Fibroblast of the conjunctiva (primary cell): ENCODE data around the gene RHOXF1.
"Not testable (repeated sequence)": the region's sequence is repeated elsewhere in the genome, so short reads cannot be mapped to it uniquely, and the experiment has no call there.

ENCODE experiments used
- DNase-seq: peaks from one replicate; pipeline ENCODE4 v3.0.0-alpha.2; 2010; ENCODE audit warnings: low read depth

The RHOXF1 gene

GRCh38 chrX:120115438-120115963 is at the start of gene RHOXF1:
RHOXF1 (minus strand) TSS chrX:120115913; CDS start chrX:120115862, 51 bp downstream.
- DNase-seq = no peak

GRCh38 chrX:120159086-120159485 is 43.4 kb upstream of the RHOXF1 start:
- DNase-seq = not testable (repeated sequence)

- not testable (repeated sequence) for DNase-seq
Measured at GRCh38 chrX:120158313-120158712, 42.6 kb upstream of the RHOXF1 start, which contains the start of gene RHOXF2. RHOXF2 (plus strand) TSS chrX:120158613; CDS start chrX:120158751, 138 bp downstream.

GRCh38 chrX:120150109-120150744 is 34.5 kb upstream of the RHOXF1 start:
- DNase-seq = not testable (repeated sequence)

GRCh38 chrX:120147537-120147936 is 31.8 kb upstream of the RHOXF1 start:
- no peak for DNase-seq

- not testable (repeated sequence) for DNase-seq
Measured at GRCh38 chrX:120146323-120146722, 30.6 kb upstream of the RHOXF1 start.

- DNase-seq = no peak
Measured at GRCh38 chrX:120145295-120145925, 29.7 kb upstream of the RHOXF1 start.

GRCh38 chrX:120144178-120144844 is 28.6 kb upstream of the RHOXF1 start:
- DNase-seq = no peak

- DNase-seq = no peak
Measured at GRCh38 chrX:120140293-120140981, 24.7 kb upstream of the RHOXF1 start.

GRCh38 chrX:120137439-120137838 is 21.7 kb upstream of the RHOXF1 start:
- DNase-seq = no peak

GRCh38 chrX:120136840-120137239 is 21.1 kb upstream of the RHOXF1 start:
- no peak for DNase-seq

GRCh38 chrX:120136128-120136527 is 20.4 kb upstream of the RHOXF1 start:
- no peak for DNase-seq

GRCh38 chrX:120128306-120128846 is 12.7 kb upstream of the RHOXF1 start:
- not testable (repeated sequence) for DNase-seq

GRCh38 chrX:120125444-120125843 is 9.7 kb upstream of the RHOXF1 start:
- no peak for DNase-seq

- DNase-seq = no peak
Measured at GRCh38 chrX:120120223-120120622, 4.5 kb upstream of the RHOXF1 start.

- no peak for DNase-seq
Measured at GRCh38 chrX:120111611-120112010, 4.1 kb downstream of the RHOXF1 start.

GRCh38 chrX:120109378-120109777 is 6.3 kb downstream of the RHOXF1 start:
- no peak for DNase-seq

- not testable (repeated sequence) for DNase-seq
Measured at GRCh38 chrX:120104707-120105106, 11.0 kb downstream of the RHOXF1 start.

- not testable (repeated sequence) for DNase-seq
Measured at GRCh38 chrX:120101057-120101456, 14.7 kb downstream of the RHOXF1 start.

GRCh38 chrX:120090208-120090607 is 25.5 kb downstream of the RHOXF1 start:
- DNase-seq = no peak

- DNase-seq = no peak
Measured at GRCh38 chrX:120087289-120088017, 28.3 kb downstream of the RHOXF1 start.
